Measurements from ENCODE around the gene SLC22A17.
"Not testable (repeated sequence)": the region's sequence is repeated elsewhere in the genome, so short reads cannot be mapped to it uniquely, and the experiment has no call there.

The SLC22A17 gene

DNA sequence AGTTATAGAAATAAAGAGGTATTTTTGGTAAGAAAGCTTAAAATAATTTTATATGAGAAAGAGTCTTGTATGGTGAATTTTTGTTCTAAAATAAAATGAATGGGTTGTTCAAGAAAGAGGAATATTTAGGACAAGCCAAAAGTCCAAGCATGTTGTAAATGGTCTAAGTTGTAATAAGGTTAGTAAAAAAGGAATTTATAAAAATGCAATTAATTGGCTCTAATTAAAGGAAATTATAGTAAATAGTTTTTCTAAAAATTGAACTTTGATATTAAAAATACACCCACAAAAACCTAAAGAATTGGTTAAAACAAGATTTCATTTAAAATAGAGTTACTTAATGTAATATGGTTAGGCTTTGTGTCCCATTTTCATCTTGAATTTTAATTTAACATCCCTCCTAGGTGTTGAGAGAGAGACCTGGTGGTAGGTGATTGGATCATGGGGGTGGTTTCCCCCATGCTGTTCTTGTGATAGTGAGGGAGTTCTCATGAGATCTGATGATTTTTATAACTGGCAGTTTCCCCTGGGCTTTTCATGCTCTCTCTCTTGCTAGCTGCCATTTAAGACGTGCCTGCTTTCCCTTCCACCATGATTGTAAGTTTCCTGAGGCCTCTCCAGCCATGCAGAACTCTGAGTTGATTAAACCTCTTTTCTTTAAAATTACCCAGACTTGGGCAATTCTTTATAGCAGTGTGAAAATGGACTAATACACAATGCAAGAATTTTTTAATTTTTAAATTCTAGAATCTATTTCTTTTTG lies 13.0 kb downstream of the SLC22A17 start:
- no peak for DNase-seq (ENCODE audit: low read depth)

DNA sequence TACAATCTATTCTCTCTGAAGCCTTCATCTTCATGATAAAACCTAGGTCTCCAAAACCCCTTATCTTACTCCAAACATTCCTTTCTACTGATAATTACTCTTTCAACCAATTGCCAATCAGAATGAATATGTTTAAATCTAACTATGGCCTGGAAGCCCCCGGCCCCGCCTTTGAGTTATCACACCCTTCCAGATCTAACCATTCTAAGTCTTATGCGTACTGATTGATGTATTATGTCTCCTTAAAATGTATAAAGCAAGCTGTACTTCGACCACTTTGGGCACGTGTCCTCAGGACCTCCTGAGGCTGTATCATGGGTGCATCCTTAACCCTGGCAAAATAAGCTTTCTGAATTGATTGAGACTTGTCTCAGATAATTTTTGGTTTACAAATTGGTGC lies 17.1 kb downstream of the SLC22A17 start:
- no peak for DNase-seq (ENCODE audit: low read depth)

DNA sequence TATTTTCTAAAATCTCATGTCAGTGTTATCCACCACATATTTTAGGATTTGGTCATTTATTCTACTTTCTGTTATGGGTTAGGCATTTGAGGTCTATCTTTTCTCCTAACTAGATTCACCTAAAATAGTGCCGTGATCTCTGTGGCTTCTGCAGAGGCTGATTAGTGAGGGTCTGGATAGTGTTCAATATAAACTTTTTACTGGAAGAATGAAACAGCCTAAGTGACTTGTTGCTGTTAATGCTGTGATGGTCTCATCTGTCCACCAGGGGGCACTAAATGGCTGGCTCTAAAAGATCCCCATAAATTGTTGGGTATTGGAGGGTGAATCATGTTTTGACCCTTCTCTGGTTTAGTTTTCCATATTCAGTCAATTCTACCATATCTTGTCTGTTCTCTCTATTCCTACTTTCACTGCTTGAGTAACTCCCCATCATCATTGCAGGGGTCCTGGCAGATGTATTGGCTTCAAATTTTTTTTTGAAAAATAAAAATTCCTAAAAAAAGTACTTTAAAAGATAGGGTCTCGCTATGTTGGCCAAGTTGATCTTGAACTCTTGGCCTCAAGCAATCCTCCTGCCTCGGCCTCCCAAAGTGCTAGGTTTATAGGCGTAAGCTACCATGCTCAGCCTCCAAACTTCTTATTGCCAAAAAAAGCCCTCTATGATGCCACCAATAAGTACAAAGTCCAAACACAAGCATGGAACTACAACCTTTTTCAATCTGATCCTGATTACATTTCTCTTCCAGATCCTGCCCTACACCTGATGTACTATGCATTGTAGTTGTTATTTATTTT lies 24.5 kb downstream of the SLC22A17 start:
- peak; percentile 49 for DNase-seq (ENCODE audit: low read depth)

- DNase-seq (ENCODE audit: low read depth): no peak
Measured at GRCh38 chr14:23326491-23327332, 26.0 kb downstream of the SLC22A17 start.

DNA sequence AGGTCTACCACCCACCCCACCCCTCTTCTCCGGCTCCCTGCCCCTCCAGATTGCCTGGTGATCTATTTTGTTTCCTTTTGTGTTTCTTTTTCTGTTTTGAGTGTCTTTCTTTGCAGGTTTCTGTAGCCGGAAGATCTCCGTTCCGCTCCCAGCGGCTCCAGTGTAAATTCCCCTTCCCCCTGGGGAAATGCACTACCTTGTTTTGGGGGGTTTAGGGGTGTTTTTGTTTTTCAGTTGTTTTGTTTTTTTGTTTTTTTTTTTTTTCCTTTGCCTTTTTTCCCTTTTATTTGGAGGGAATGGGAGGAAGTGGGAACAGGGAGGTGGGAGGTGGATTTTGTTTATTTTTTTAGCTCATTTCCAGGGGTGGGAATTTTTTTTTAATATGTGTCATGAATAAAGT lies 26.9 kb downstream of the SLC22A17 start:
- DNase-seq (ENCODE audit: low read depth): not testable (repeated sequence)

DNA sequence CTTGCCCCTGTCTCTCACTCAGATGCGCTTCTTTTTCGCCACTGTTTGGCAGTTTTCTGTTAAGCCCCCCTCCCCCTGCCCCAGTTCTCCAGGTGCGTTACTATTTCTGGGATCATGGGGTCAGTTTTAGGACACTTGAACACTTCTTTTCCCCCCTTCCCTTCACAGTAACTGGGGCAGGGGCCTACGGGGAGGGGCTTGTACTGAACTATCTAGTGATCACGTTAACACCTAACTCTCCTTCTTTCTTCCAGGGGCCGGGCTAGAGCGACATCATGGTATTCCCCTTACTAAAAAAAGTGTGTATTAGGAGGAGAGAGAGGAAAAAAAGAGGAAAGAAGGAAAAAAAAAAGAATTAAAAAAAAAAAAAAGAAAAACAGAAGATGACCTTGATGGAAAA lies 27.7 kb downstream of the SLC22A17 start:
- DNase-seq (ENCODE audit: low read depth): no peak

DNA sequence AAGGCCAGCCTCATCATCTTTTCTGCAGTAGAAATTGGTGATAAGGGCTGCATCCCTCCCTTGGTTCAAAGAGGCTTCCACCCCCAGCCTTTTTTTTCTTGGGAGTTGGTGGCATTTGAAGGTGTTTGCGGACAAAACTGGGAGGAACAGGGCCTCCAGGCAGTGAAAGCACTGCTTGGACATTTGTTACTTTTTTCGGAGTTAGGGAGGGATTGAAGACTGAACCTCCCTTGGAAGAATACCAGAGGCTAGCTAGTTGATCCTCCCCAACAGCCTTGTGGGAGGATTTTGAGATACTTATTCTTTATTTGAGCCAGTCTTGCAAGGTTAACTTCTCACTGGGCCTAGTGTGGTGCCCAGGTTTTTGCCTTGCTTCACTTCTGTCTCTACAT lies 28.2 kb downstream of the SLC22A17 start:
- DNase-seq (ENCODE audit: low read depth): no peak

- DNase-seq (ENCODE audit: low read depth): no peak
Measured at GRCh38 chr14:23323838-23324454, 28.7 kb downstream of the SLC22A17 start.

- no peak for DNase-seq (ENCODE audit: low read depth)
Measured at GRCh38 chr14:23322568-23323517, 29.8 kb downstream of the SLC22A17 start.

DNA sequence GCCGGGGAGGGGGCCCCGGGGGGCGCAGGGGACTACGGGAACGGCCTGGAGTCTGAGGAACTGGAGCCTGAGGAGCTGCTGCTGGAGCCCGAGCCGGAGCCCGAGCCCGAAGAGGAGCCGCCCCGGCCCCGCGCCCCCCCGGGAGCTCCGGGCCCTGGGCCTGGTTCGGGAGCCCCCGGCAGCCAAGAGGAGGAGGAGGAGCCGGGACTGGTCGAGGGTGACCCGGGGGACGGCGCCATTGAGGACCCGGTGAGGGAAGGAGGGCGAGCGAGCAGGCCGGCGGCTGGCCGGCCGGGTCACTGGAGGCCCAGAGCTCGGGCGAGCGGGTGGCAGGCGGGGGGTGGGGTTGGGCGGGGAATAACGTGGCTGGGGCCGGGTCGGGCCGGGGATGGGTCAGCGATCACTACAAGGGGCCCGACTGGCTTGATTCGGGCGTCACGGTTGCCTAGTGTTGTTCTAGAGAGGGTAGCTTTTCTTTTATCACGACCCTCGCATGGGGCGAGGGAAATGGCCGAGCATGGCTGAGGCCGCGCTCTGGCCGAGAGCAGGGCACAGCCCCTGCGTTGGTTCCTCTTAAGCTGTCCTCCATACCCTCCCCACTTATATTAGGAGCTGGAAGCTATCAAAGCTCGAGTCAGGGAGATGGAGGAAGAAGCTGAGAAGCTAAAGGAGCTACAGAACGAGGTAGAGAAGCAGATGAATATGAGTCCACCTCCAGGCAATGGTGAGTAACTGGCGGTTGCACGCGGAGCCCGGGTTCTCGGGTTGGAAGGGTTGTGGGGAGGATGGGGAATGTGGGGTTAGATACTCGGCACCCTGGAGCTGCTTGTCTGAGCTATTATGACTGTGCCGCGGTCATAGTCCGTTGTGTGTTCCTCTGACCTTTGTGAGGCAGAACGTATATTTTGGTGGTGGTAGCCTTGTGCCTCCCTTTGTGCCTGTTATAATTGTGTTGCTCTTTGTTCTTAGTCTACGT lies 30.8 kb downstream of the SLC22A17 start:
- peak; percentile 41 for DNase-seq (ENCODE audit: low read depth)

GRCh38 chr14:23320584-23321571 lies 31.8 kb downstream of the SLC22A17 start, which contains the start of gene PABPN1:
Gene PABPN1, plus strand, starts transcription at chr14:23321457. Its CDS starts 13 bp downstream, at chr14:23321470.
- DNase-seq (ENCODE audit: low read depth): peak; percentile 100

DNA sequence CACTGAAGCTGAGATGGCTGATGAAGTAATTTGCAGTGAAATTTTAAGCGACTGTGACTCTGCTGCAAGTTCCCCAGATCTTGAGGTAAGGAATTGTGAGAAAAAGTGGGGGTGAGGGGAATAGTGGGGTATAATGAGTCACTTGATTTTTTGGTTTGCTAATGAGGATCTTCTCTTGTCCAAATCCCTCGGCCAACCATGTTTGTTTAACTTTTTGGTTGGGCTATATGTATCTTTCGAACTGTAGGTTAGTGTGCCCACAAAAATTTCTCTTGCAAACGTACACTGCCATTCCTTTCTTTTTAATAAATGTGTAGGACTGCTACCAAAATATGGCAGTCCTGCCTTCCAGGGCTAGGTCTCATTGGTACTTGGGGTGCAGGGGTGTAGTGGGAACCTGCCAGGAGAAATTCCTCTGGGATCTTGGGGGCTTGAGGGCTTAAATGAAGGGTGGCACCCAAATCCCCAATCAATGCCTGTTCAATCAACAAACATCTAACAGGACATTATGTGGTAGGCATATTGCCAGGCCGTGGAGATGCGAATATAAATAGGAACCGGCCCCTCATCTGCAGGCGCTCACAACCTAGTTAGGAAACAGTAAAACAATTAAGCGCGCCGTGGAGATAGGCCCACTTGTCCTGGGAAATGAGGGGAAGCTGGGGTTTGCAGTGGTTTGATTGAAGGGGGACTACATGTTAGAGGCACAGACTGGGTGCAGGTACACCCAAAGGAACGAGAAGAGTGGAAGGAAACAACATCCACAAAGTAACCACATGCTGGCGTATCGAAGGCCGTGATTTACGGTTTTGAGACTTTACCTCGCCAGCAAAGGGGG lies 32.7 kb downstream of the SLC22A17 start:
- DNase-seq (ENCODE audit: low read depth): no peak

- no peak for DNase-seq (ENCODE audit: low read depth)
Measured at GRCh38 chr14:23316300-23316699, 36.4 kb downstream of the SLC22A17 start.

DNA sequence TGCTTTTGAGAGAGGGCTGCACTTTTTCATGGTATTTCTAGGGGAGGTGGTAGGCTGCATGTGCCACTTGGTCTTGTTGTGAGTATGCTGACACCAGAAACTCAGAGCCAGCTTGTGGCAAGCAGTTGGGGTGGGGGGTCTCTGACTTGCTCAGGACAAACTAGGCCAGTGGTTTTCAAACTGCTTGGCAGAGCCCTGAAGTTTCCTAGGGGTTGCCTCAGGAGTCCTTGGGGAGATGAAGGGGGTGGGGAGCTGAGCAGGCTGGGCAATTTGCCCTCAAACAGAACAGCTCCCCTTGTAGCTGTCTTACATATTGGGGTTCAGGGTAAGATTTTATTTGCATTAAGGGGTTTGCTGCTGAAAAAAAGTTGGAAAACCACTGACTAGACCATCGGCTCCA lies 42.1 kb downstream of the SLC22A17 start:
- DNase-seq (ENCODE audit: low read depth): no peak

DNA sequence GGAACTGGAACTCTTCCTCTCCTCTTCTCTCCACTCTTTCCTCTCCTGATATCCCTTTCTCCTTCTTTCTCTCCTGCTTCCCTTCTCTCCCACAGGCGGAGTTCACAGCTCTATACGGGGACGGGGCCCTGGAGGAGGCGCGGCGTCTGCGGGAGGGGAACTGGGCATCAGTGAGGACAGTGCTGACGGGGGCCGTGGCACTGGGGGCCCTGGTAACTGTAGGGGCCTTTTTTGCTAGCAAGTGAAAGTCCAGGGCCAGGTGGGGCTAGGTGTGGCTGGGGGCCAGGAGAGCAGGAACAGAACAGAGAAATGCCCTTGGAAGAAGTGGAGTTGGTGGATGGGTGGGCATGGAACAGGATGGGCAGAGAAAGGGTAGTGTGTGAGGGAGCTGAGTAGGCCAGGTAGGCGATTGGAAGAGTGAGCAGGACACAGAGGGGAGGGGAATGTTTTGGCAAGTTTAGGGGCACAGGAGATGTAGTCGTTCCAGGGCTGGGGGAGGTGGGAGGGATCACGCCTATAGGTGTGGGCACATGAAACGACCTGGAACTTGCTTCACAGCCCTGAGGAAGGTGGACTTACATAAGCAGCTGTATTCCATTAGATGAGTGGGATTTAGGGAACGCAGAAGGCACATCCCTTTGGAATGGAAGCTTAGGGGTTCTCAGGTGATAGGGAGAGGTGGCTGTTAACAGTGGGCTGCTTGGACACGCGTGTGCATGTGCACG lies 43.8 kb downstream of the SLC22A17 start:
- DNase-seq (ENCODE audit: low read depth): no peak

Measured in HS-27A (cell line).